NCI-H748 (cell line): ENCODE data around the gene ACACB.

Experiments used
- DNase-seq: peaks from one replicate; lab custom pipeline; 2025; ENCODE audit not compliant: unreplicated experiment; lab: John Stamatoyannopoulos, UW

Gene ACACB

GRCh38 chr12:109271418-109271817, 155.0 kb downstream of the ACACB start:
- DNase-seq, result no peak

GRCh38 chr12:109273354-109273753, 157.0 kb downstream of the ACACB start:
- peak; percentile 83 for DNase-seq

GRCh38 chr12:109274381-109274780, 158.0 kb downstream of the ACACB start:
- DNase-seq, result no peak

GRCh38 chr12:109275173-109275572, 158.8 kb downstream of the ACACB start:
- DNase-seq, result no peak

GRCh38 chr12:109276160-109276559, 159.8 kb downstream of the ACACB start:
- DNase-seq, result no peak

GRCh38 chr12:109277255-109277898, 161.0 kb downstream of the ACACB start:
- no peak for DNase-seq

GRCh38 chr12:109277899-109278762, 161.7 kb downstream of the ACACB start:
- DNase-seq, result peak; percentile 24

GRCh38 chr12:109278912-109279311, 162.5 kb downstream of the ACACB start:
- DNase-seq, result no peak

- DNase-seq, result no peak
Observed at GRCh38 chr12:109279525-109279924, 163.1 kb downstream of the ACACB start.

GRCh38 chr12:109281452-109281851, 165.1 kb downstream of the ACACB start:
- DNase-seq, result no peak

GRCh38 chr12:109284392-109284791, 168.0 kb downstream of the ACACB start:
- DNase-seq, result no peak

GRCh38 chr12:109286252-109286651, 169.9 kb downstream of the ACACB start:
- no peak for DNase-seq

- DNase-seq, result no peak
Observed at GRCh38 chr12:109286652-109287051, 170.3 kb downstream of the ACACB start.

GRCh38 chr12:109287181-109287580, 170.8 kb downstream of the ACACB start:
- no peak for DNase-seq

- DNase-seq, result no peak
Observed at GRCh38 chr12:109287811-109288469, 171.6 kb downstream of the ACACB start.

- no peak for DNase-seq
Observed at GRCh38 chr12:109288571-109288970, 172.2 kb downstream of the ACACB start.

GRCh38 chr12:109289004-109289403, 172.6 kb downstream of the ACACB start:
- no peak for DNase-seq

- DNase-seq, result no peak
Observed at GRCh38 chr12:109289551-109289950, 173.2 kb downstream of the ACACB start.

- DNase-seq, result no peak
Observed at GRCh38 chr12:109290061-109290460, 173.7 kb downstream of the ACACB start.

GRCh38 chr12:109291117-109291516, 174.7 kb downstream of the ACACB start:
- DNase-seq, result no peak

- peak; percentile 99 for DNase-seq
Observed at GRCh38 chr12:109291521-109292341, 175.3 kb downstream of the ACACB start.
